CD4-positive, alpha-beta T cell treated with Interleukin-15 for 1 hour (primary cell): Measurements from ENCODE around the gene APOL1.
"Not testable (repeated sequence)": the region's sequence is repeated elsewhere in the genome, so short reads cannot be mapped to it uniquely, and the experiment has no call there.

ENCODE experiments used
- DNase-seq: peaks from one replicate; pipeline ENCODE4 v3.0.0-alpha.2; 2020

APOL1 gene

DNA sequence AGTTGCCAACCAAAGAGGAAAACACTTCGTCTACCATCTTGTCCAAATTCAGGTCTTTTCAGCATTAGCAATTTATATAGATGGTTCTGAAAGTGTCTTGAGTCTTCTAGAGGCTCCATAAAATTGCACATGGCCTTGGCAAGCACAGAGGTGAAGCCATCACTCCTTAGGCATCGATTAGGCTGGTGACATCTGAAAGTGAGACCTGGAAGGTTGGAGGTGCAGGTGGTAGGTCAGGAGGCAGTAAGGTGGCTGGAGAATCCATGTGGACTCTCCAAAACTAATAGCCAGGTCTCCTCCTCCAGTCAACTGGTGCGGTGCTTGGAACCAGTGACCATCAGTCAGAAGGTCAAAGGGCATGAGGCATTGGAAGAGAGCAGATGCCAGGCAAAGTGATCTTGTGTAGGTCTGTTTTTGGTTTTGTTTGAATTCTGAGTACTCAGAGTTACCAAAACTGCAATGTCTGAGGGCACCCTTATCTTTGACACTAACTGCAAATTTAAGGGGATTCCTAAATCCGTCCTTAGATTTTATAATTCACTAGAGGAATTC is 7.1 kb upstream of the APOL1 start:
- DNase-seq = no peak

DNA sequence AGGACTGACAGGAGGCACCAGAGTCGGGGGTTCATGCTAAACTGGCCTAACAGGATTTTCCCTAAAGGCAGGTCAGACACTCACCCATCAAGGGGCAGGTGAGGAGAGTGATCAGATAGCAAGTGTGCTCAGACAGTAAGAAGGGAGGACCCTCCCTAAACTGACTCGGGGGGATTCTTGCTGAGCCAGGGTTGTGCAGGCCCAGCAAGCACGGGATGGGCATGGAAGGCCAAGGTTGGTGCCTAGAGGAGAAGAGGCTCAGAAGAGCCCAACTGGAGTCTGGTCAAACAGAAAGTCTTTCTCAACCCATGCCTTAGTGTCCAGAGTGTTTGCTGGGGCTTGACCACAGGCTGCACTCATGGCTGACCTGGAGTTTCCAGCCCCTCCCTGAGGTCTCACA is 6.2 kb upstream of the APOL1 start:
- no peak for DNase-seq

GRCh38 chr22:36247955-36248354 is 5.0 kb upstream of the APOL1 start:
- DNase-seq = no peak

- no peak for DNase-seq
These were observed 3.8 kb upstream of the APOL1 start for GRCh38 chr22:36249160-36249559.

DNA sequence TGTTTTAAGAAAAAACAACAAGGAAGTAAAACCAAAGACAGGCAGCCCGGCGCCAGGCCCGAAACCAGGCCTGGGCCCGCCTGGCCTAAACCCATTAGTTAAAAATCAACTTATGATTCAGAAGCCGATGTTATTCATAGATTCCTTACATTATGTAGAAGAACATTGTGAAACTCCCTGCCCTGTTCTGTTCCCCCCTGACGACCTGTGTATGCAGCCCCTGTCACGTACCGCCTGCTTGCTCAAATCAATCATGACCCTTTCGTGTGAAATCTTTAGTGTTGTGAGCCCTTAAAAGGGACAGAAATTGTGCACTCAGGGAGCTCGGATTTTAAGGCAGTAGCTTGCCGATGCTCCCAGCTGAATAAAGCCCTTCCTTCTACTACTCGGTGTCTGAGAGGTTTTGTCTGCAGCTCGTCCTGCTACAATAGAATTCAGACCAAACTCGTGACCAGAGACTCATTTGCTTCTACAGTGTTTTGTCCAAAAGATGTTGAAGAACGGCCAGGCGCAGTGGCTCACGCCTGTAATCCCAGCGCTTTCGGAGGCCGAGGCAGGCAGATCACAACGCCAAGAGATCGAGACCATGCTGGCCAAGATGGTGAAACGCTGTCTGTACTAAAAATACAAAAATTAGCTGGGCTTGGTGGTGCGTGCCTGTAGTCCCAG is 2.5 kb upstream of the APOL1 start:
- not testable (repeated sequence) for DNase-seq

DNA sequence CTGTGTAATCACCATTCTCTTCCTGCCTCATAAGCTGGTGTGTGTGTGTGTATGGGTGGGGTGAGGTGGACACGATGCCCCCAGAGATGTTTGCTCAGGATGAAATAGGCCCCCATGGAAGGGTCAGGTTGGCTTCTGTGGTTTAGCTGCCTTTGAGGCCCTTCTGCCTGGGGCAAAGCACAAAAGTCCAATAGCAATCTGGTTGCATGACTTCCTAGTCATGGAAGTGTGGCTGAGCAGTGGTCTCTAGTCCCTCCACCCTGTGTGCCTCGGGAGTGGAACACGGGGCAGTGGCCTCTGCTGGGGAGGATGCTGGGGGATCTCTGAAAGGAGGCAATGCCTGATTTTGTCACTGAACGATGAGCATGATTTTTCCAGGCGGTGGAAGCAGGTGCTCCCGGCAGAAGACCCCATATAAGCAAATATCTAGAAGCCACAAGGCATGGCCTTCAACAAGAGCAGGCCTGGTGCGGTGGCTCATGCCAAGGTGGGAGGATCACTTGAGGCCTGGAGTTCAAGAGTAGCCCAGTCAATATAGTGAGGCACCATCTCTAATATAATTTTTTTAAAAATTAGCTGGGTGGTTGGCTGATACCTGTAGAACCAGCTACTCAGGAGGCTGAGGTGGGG is 839 bp upstream of the APOL1 start:
- not testable (repeated sequence) for DNase-seq

DNA sequence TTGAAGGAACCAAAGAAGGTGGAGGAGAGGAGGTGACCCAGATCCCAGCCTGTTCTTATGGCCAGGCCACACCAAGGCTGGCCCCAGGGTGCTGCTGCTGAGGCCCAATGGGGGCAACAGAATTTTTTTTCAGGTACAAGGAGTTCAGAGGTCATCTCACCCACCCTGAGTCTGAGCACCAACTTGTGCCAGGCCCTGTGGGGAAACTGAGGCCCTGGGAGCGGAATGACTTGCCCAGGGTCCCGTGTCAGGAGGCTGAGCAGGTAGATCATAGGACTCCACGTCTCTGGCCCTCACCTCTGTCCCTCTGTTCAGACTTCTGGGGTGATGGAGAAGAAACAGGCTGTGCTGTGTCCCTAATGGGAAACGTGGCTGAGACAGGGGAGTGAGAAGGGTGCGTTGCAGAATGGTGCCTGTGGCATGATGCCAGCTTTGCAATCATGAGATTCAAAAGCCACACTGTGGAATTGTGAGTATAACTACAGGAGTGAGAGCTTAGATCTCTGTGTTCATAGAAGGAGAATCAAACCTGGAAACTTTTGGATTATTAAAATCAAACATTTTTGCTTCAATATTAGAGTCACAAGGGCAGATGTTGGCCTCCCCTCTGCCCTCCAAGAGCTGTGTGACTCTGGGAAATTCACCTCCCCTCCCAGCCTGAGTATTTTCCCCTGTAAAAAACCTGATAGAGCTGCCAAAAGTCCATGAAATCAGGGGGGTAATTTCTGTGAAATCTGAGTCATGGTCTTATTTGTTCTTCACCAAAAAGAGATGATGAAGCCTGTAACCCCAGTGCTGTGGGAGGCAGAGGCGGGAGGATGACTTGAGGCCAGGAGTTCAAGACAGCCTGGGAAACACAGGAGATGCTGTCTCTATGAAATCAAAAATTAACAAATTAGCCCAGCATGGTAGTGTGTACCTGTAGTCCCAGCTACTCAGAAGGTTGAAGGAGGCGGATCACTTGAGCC is 874 bp downstream of the APOL1 start:
- DNase-seq = no peak

DNA sequence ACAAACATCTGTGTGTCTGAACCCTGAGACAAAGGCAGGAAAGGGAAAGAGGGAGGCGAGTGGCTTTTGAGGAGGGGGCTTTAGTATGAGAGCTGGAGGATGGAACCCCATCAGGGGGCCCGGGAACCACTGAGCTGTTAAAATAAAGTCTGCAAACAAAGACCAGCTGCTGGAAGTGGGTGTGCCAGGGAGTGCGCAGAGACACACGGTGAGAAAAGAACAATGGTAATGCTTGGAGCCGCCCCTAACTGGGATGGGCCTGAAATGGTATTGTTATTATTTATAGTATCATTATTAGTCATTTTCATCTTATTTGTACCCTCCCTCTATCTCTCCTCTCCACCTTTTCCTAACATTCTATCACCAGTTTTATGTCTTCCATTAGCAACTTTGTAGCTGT is 2.6 kb downstream of the APOL1 start:
- DNase-seq = not testable (repeated sequence)

DNA sequence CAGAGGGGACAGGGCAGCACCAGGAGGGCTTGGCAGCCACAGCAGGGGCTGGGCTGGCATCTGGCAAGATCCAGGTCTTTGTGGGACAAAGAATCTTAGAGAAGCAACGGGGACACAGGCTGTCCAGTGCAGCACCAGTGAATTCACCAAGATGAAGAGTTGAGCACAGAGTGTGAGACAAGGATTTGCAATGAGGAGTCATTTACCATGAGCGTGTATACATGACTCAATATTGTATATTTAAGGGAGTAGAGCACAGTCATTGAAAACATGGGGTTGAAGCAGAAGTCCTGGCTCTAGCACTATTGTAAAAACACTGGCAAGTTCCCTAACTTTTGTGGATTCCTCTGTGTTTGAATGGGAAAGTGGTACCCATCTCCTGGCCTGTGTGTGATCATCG is 3.5 kb downstream of the APOL1 start:
- DNase-seq = no peak

- DNase-seq = no peak
These were observed 4.4 kb downstream of the APOL1 start for GRCh38 chr22:36257308-36257707.

- DNase-seq = no peak
These were observed 5.2 kb downstream of the APOL1 start for GRCh38 chr22:36257948-36258670.

DNA sequence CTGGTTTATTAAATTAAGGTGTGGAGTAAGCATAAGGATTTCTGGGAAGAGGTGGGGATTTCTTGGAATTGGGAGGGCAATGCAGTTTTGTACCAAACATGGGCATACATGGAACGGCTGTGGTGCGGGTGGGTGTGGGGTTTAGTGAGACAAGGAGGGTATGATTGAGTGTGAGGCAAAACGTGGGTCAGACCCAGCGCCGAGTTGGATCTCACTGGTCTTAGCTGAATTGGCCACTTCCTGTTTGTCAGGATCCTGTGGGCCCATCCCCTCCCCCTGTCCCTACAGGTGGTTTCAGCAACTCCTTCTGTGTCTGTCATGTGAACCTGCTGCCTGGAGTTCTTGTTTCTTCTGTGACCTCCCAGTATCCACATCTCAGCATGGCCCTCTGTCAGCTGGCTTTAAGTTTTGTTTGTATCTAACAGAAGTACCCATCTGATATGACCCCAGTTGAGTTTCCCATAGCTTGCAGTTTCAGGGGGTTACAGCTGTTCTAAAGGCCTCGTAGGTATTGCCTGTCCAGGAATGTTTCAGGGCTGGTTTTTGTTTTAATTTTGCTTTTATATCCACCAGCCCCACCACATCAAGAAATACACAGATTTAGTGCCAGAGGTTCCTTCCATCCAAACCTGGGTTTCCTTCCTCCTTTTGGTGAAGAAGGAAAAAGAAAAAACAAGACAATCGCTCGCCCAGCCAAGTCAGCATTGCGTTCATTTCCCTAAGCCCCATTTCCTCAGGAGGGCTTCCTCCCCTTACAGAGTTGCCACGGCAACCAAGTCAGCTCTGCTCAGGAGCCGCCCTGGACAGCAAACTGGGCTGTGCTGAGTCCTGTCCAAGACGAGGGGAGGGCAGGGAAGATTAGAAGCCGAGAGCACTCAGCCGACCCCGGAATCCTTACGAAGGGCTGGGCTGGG is 6.0 kb downstream of the APOL1 start:
- no peak for DNase-seq

- no peak for DNase-seq
These were observed 6.8 kb downstream of the APOL1 start for GRCh38 chr22:36259615-36260300.

- not testable (repeated sequence) for DNase-seq
These were observed 8.7 kb downstream of the APOL1 start for GRCh38 chr22:36261675-36262074.

- not testable (repeated sequence) for DNase-seq
These were observed 9.4 kb downstream of the APOL1 start for GRCh38 chr22:36262307-36262706.

DNA sequence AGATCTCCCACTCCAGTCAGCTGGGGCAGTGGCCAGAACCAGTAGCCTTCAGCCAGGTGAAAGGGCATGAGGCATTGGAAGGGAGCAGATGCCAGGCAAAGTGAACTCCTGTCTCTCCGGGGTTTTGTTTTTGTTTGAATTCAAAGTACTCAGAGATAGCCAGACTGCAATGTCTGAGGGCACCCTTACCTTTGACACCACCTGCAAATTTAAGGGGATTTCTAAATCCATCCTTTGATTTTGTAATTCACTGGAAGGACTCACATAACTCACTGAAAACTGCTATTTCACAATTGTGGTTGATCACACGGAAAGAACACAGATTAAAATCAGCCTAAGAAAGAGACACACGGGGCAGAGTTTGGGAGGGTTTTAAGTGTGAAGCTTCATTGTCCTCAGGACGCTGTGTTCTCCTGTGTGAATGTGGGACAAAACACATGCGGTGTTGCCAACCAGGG is 10.3 kb downstream of the APOL1 start:
- not testable (repeated sequence) for DNase-seq

GRCh38 chr22:36263886-36264664 is 11.1 kb downstream of the APOL1 start:
- DNase-seq = not testable (repeated sequence)

DNA sequence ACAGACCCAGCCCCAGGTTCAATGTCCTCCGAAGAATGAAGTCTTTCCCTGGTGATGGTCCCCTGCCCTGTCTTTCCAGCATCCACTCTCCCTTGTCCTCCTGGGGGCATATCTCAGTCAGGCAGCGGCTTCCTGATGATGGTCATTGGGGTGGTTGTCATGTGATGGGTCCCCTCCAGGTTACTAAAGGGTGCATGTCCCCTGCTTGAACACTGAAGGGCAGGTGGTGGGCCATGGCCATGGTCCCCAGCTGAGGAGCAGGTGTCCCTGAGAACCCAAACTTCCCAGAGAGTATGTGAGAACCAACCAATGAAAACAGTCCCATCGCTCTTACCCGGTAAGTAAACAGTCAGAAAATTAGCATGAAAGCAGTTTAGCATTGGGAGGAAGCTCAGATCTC is 14.1 kb downstream of the APOL1 start:
- no peak for DNase-seq

DNA sequence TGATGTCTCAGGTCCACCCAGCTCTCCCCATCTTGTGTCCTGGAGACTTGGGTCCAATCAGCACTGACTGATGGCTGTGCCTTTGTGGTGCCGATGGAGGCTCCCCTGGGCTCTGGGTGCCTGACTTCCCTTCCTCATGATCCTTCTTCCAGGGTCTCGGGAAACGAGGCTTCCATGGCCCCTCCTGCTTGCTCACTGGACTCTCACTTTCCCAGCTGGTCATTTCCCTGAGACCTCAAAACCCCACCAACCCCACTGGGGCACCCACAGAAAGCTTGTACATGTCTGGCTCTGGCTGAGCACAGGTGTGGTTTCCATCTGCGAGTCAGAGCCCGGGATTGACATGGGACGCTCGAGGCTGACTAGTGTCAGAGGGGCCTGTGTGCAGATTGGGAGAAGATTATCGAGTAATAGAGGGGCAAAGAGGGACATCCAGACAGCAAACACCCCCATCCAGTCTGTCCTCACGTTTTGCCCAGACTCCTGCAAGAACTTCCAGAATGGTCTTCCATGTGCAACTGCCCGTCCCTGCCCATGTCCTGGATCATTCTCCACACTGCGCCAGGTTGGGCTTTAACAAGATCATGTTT is 15.1 kb downstream of the APOL1 start:
- DNase-seq = no peak

- not testable (repeated sequence) for DNase-seq
These were observed 18.3 kb downstream of the APOL1 start for GRCh38 chr22:36271231-36271630.
